ENCODE measurements around the gene GRHPR. TPM values are rescaled to one million over a fixed set of nuclear protein-coding genes. Genes with fewer than 3 reads are reported as not detected.

The GRHPR gene
- polyA plus RNA-seq, 1 donor from 2014 or later: 84.6 TPM

DNA sequence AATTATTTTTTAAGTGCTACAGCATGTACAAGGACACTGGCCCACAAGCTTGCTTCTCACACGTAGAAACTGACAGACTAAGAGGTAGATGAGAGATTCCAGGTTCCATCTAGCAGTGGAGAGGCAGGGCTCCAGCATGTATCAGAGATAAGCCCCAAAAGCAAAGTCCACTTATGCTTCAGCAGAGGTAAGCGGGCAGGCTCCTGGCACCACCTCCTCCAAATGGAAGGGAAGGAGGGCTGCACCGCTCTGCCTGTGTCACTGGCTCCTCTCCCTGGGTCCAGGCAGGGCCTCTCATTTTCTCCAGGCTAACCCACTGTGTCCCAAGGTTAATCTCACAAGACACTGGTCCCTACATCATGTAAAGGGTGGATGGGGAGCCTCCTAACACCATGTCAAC, 15.9 kb downstream of the GRHPR start:
- Mint-ChIP-seq H3K36me3 (peaks cover 7% of the 10 kb centered on the region), H3K27ac (no peak overlapping the region), H3K9me3 (no peaks in the 10 kb centered on the region)

DNA sequence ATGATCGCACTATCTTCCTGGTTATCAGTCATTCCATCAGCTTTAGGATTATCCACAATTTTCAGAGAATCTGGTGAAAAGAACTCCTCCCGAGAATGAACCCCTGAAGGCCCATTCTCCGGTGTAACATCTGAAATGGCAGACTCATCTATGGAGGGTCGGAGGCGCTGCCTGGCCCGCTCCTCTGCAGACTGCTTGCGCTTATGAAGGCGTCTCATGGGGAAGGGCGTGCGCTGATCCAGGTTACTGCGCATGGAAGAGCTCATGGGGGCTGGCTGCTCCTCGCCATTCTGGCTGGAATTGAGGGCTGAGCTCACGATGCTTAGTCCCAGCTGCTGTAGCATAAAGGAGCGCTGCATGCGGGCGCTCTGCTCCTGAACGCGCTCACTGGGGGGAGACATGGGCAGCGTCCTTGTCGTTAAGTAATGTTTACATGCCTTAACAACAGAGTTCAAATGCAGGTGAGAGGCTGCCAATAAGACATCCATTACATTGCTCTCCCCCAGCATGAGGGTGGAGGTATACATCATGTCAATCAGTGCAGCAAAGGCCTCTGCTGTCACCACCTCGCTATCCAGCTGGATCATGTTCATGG, 19.4 kb downstream of the GRHPR start:
- Mint-ChIP-seq H3K36me3 (peaks cover 4% of the 10 kb centered on the region), H3K4me3 (no peak overlapping the region), H3K4me1 (peaks cover 2 to 6% (median 5%) of the 10 kb centered on the region in 3 donors), H3K9me3 (no peaks in the 10 kb centered on the region), H3K27me3 (no peaks in the 10 kb centered on the region), H3K27ac (no peak overlapping the region)

More for the DNA sequence above, 15.9 kb downstream of the GRHPR start:
- H3K4me3 Mint-ChIP-seq: no peak overlapping the region
- no peaks in the 10 kb centered on the region for H3K27me3 Mint-ChIP-seq
- H3K4me1 Mint-ChIP-seq: peaks cover 0 to 1% (median 0%) of the 10 kb centered on the region in 3 donors

DNA sequence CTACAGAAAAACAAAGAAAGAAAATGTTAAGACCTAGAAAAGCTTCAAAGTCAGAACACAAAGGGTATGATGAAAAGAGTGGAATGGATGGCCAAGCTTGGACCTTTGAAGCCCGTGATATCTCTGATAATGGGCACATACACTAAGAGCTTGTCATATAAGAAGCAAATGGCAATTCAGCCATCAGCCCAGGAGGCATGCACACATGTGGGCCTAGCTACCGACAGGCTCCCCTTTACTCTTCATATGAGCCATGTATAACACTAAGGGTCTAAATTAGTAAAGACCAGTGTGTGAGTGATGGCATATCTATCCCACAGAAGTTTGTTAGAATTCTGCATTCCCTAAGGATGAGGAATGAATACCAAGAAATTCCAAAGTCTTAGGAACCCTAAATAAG, 20.1 kb downstream of the GRHPR start:
- Mint-ChIP-seq H3K27ac (no peak overlapping the region), H3K36me3 (peaks cover 4% of the 10 kb centered on the region), H3K9me3 (no peaks in the 10 kb centered on the region), H3K27me3 (no peaks in the 10 kb centered on the region), H3K4me3 (no peak overlapping the region), H3K4me1 (peaks cover 2 to 8% (median 6%) of the 10 kb centered on the region in 3 donors)

DNA sequence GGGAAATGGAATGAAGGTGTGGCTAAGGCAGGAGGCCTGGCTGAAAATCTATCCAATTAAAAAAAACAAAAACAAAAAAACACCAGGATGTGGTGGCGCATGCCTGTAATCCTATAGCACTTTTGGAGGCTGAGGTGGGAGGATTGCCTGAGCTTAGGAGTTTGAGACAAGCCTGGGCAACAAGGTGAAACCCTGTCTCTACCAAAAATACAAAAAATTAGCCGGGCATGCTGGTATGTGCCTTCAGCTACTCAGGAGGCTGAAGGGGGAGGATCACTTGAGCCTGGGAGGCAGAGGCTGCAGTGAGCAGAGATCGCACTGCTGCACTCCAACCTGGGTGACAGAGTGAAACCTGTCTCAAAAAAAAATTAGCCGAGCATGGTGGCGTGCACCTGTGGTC, 21.1 kb downstream of the GRHPR start:
- Mint-ChIP-seq H3K27me3 (no peaks in the 10 kb centered on the region), H3K9me3 (no peaks in the 10 kb centered on the region), H3K36me3 (peaks cover 4% of the 10 kb centered on the region), H3K4me3 (no peak overlapping the region), H3K4me1 (peaks cover 2 to 8% (median 6%) of the 10 kb centered on the region in 3 donors), H3K27ac (no peak overlapping the region)

DNA sequence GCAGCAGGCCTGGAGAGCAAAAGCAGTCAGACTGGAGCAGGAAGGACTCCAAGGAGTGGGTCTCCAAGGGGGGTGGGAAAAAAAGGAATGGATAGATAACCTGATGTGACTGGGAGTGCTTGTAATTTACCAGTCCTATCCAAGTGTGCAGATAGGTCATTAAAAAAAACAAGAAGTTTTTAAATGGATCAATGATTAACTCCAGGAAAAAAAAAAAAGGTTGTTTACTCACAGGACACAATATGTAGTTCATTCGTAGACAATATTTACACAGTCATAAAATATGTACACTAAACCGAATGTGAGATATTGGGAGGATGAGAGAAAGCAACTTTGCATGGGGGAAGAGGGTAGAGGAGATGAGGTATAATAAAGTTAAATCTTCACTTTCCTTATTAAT, 22.4 kb downstream of the GRHPR start:
- Mint-ChIP-seq H3K4me3 (no peak overlapping the region), H3K27ac (peak overlapping the region in 1 of 3 donors; percentile 65), H3K4me1 (peaks cover 2 to 10% (median 9%) of the 10 kb centered on the region in 3 donors), H3K27me3 (no peaks in the 10 kb centered on the region), H3K36me3 (peaks cover 4% of the 10 kb centered on the region), H3K9me3 (no peaks in the 10 kb centered on the region)

DNA sequence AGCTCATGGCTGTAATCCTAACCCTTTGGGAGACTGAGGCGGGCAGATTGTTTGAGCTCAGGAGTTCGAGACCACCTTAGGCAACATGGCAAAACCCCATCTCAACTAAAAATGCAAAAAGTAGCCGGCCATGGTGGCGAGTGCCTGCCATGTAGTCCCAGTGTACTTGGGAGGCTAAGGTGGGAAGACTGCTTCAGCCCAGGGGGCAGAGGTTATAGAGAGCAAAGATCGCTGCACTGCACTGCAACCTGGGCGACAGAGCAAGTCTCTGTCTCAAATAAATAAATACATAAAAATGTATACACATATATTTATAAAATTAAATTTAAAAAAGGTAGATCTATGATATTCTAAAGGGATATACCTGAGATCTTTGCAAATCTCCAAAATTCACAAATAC, 23.3 kb downstream of the GRHPR start:
- H3K4me3 Mint-ChIP-seq: no peak overlapping the region
- H3K4me1 Mint-ChIP-seq: peaks cover 4 to 13% (median 12%) of the 10 kb centered on the region in 3 donors
- H3K9me3 Mint-ChIP-seq: no peaks in the 10 kb centered on the region
- no peaks in the 10 kb centered on the region for H3K27me3 Mint-ChIP-seq
- H3K36me3 Mint-ChIP-seq: peaks cover 4% of the 10 kb centered on the region
- H3K27ac Mint-ChIP-seq: no peak overlapping the region

DNA sequence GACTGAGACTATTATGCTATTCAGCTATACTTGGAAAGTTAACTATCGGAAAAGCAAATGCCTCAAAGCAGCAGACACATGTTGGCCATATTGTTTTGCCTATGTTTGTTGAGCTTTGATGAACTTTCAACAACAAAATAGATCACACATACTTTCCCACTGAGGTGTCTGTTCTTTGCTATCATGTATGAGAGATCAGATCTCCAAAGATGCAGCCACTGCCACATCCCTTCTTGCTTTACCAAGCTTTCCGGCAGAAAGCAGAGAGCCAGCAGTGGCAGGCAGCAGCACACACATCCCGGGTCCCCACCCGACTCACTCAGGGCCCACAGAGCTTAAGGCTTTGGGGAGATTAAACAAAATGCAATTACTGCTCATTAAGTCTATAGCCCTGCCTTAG, 23.9 kb downstream of the GRHPR start:
- Mint-ChIP-seq H3K4me3 (no peak overlapping the region), H3K36me3 (peaks cover 1% of the 10 kb centered on the region), H3K27me3 (no peaks in the 10 kb centered on the region), H3K9me3 (no peaks in the 10 kb centered on the region), H3K27ac (no peak overlapping the region), H3K4me1 (peaks cover 4 to 13% (median 12%) of the 10 kb centered on the region in 3 donors)

DNA sequence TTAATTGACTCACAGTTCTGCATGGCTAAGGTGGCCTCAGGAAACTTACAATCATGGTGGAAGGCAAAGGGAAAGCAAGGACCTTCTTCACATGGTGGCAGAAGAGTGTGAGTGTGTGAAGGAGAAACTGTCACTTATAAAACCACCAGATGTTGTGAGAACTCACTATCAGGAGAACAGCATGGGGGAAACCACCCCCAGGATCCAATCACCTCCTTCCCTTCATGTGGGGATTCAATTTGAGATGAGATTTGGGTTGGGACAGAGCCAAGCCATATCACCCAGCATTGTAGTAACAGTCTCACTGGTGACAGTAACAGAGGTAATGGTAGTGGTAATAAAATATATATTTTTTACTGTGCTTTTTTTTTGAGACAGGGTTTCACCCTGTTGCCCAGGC, 24.6 kb downstream of the GRHPR start:
- peaks cover 4 to 20% (median 17%) of the 10 kb centered on the region in 3 donors for H3K4me1 Mint-ChIP-seq
- H3K27me3 Mint-ChIP-seq: no peaks in the 10 kb centered on the region
- H3K36me3 Mint-ChIP-seq: no peaks in the 10 kb centered on the region
- no peak overlapping the region for H3K27ac Mint-ChIP-seq
- H3K9me3 Mint-ChIP-seq: no peaks in the 10 kb centered on the region
- no peak overlapping the region for H3K4me3 Mint-ChIP-seq

DNA sequence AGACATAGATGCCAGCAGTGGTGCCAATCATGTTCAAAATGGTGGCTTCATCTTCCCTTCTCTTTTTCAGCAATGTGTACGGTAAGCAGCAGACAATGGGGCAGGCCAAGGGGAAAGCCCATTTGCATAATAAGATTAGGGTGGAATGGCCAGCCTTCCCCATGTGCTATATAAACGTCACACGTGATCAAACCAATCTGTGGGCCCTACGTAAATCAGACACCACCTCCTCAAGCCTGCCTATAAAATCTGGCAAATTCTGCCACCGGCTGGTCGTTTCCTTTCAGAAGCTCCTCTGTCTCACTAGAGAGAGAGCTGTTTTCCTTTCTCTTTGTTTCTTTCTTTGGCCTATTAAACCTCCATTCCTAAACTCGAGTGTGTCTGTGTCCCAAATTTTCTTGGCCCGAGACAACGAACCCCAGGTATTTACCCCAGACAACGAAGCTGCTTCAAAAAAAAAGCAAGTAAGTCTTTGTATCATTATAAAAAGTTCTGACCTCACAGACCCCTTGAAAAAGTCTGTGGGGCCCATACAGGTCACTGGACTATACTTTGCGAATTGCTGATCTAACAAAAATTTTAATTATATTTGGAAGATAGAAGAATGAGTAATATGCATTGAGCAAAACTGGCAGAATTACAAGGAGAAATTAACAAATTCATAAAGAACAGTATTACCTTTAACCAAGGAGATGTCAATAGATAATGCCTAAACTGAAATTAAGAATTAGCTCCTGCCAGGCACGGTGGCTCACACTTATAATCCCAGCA, 27.6 kb downstream of the GRHPR start:
- Mint-ChIP-seq H3K27me3 (no peaks in the 10 kb centered on the region), H3K4me3 (no peak overlapping the region), H3K9me3 (no peaks in the 10 kb centered on the region), H3K27ac (no peak overlapping the region), H3K4me1 (peaks cover 10 to 43% (median 36%) of the 10 kb centered on the region in 3 donors), H3K36me3 (no peaks in the 10 kb centered on the region)

DNA sequence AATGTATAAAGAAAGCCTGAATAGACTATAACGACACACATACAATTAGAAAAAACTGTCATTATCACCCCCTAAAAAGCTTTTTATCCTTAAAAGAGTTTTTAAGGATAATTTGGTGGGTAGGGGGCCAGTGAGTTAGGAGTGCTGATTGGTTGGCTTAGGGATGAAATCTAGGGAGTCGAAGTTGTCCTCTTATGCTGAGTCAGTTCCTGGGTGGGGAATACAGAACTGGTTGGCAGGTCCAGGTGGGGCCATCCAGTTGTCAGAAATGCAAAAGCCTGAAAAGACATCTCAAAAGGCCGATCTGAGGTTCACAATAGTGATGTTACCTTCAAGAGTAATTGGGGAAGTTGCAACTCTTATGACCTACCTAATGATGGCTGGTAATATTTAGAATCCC, 29.1 kb downstream of the GRHPR start:
- no peaks in the 10 kb centered on the region for H3K9me3 Mint-ChIP-seq
- H3K27me3 Mint-ChIP-seq: no peaks in the 10 kb centered on the region
- H3K27ac Mint-ChIP-seq: no peak overlapping the region
- no peak overlapping the region for H3K4me3 Mint-ChIP-seq
- H3K4me1 Mint-ChIP-seq: peaks cover 14 to 50% (median 41%) of the 10 kb centered on the region in 3 donors
- H3K36me3 Mint-ChIP-seq: no peaks in the 10 kb centered on the region

DNA sequence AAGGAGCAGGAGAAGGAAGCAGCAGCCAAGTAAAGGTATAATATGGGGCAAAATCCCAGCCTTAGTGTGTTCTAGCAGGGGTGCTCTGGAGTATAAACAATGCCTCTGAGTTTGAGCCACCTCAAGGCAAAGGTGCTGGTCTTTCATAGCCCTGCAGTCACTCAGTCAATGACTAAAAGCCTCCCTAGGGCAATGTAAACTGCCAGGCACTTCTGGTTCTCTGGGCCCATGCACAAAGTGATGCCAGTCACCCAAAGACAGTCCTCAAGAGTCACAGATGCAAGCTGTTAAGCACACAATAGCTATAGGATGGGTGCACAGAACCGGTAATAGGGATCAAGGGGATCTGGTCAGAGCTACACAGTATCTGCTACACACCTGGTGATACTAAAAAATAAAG, 30.1 kb downstream of the GRHPR start:
- no peaks in the 10 kb centered on the region for H3K36me3 Mint-ChIP-seq
- no peaks in the 10 kb centered on the region for H3K27me3 Mint-ChIP-seq
- H3K9me3 Mint-ChIP-seq: no peaks in the 10 kb centered on the region
- no peak overlapping the region for H3K4me3 Mint-ChIP-seq
- H3K4me1 Mint-ChIP-seq: peaks cover 15 to 54% (median 44%) of the 10 kb centered on the region in 3 donors
- no peak overlapping the region for H3K27ac Mint-ChIP-seq

DNA sequence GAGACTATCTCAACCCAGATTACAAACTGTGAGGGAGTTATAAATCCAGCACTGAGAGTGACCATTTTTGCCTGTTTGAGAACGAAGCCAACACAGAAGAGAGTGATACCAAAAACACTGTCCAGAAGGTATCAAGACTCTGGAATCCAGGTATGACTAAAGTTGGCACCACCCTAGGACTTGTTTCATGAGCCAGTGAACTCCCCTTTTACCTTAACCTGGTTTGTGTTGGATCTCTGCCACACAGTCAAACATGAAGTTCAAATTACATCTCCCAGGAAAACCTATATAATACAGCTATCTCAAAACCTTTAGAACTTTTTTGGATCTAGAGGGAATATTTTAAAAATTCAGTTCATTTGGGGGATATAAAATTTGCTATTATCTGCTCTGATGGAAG, 31.3 kb downstream of the GRHPR start:
- H3K4me3 Mint-ChIP-seq: no peak overlapping the region
- no peaks in the 10 kb centered on the region for H3K9me3 Mint-ChIP-seq
- H3K27me3 Mint-ChIP-seq: no peaks in the 10 kb centered on the region
- H3K36me3 Mint-ChIP-seq: no peaks in the 10 kb centered on the region
- peaks cover 16 to 59% (median 49%) of the 10 kb centered on the region in 3 donors for H3K4me1 Mint-ChIP-seq
- no peak overlapping the region for H3K27ac Mint-ChIP-seq

DNA sequence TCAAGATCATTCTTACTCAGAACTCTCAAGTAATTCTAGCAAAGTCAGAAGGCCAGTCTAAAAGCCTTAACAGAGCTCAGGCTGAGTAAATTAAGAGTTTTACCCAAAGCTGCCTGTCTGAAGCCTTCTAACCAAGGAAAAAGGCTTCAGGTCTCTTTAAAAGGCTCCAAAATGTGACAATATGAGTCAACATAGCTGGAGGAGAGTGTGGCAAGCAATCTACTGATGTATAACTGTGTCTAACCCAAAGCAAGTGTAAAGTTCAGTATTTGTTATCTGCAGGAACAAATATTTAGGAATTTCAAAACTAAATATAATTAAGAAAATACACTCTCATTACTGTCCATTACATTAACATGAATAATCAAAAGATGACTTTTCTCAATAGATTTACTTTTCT, 31.7 kb downstream of the GRHPR start:
- peaks cover 18 to 59% (median 50%) of the 10 kb centered on the region in 3 donors for H3K4me1 Mint-ChIP-seq
- H3K36me3 Mint-ChIP-seq: no peaks in the 10 kb centered on the region

DNA sequence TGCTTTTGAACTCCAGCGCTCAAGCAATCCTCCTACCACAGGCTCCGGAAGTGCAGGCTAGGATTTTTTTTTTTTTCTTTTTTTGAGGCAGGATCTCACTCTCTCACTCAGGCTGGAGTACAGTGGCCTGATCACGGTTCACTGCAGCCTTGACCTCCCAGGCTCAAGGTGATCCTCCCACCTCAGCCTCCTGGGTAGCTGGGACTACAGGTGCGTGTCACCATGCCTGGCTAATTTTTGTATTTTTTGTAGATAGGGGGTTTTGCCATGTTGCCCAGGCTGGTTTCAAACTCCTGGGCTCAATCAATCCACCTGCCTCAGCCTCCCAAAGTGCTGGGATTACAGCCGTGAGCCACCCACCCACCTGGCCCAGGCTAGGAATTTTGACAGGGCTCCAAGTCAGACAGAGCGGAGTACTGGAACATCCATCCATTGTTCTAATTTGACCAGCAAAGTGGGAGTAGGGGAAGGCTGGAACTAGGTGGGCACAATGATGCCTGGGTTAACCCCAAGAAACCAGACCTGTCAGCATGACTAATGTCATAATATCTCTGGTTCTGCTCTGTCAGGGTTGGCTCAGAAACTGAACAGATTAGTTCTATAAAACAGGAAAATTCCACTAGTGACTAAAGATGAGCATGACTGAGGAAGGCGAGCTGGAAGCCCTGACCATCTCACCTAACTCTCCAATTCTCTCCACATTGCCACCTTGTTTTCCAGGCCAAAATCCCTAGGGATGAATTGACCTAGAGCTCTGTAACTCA, 33.6 kb downstream of the GRHPR start:
- Mint-ChIP-seq H3K9me3 (no peaks in the 10 kb centered on the region), H3K4me1 (peaks cover 16 to 52% (median 46%) of the 10 kb centered on the region in 3 donors), H3K4me3 (peak overlapping the region in 1 of 4 donors; percentile 77), H3K27ac (peak overlapping the region in 2 of 3 donors; percentile 25 to 92), H3K27me3 (no peaks in the 10 kb centered on the region), H3K36me3 (no peaks in the 10 kb centered on the region)

More for the DNA sequence above, 31.7 kb downstream of the GRHPR start:
- no peaks in the 10 kb centered on the region for H3K27me3 Mint-ChIP-seq
- no peak overlapping the region for H3K4me3 Mint-ChIP-seq
- H3K9me3 Mint-ChIP-seq: no peaks in the 10 kb centered on the region
- H3K27ac Mint-ChIP-seq: no peak overlapping the region

DNA sequence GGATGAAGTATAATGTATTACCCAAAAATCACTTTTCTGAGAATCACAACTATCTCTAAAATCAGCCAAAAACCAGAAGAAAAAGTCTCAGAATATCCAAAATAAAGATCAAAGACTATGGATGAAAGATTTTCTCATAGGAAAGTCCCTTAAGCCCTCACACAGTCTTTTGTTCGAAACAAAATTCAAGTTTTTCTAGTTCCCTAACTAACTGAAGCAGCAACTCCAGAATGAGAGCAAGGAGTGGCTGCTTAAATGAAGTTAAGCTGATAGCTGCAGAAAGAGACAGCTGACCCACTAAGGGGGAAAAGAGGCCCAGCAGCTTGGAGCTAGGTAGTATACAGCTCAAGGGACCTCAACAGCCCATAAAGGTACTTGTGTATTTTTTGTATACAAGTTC, 34.3 kb downstream of the GRHPR start:
- H3K36me3 Mint-ChIP-seq: no peaks in the 10 kb centered on the region
- H3K27ac Mint-ChIP-seq: no peak overlapping the region
- peaks cover 16 to 48% (median 43%) of the 10 kb centered on the region in 3 donors for H3K4me1 Mint-ChIP-seq
- no peaks in the 10 kb centered on the region for H3K27me3 Mint-ChIP-seq
- H3K9me3 Mint-ChIP-seq: no peaks in the 10 kb centered on the region
- H3K4me3 Mint-ChIP-seq: no peak overlapping the region
